GM12891 (cell line): ENCODE measurements around the gene RBM20.
A peak's percentile ranks its signal among the peaks of the same experiment; 100 is the strongest.

Experiments
- DNase-seq: peaks from one replicate; pipeline ENCODE4 v3.0.0; 2011; ENCODE audit warnings: low spot score; ENCODE audit not compliant: insufficient read length
- FAIRE-seq: peaks from 2 replicates; lab custom pipeline; 2011; peaks lifted over from hg19 to GRCh38; lab: Jason Lieb, UNC
- PAX5 ChIP-seq: IDR thresholded peaks from 2 replicates; pipeline ENCODE4 v1.6.1; 2011; ENCODE audit warnings: low read length, moderate library complexity, mild to moderate bottlenecking; ENCODE audit not compliant: insufficient read depth, severe bottlenecking
- POLR2A ChIP-seq: IDR thresholded peaks from 2 replicates; pipeline ENCODE4 v1.6.1; 2011; ENCODE audit warnings: low read depth, low read length, control low read depth
- POLR2AphosphoS5 ChIP-seq: IDR thresholded peaks from 2 replicates; pipeline ENCODE4 v1.6.1; 2011; ENCODE audit warnings: low read depth, low read length, control low read depth
- POU2F2 ChIP-seq: IDR thresholded peaks from 2 replicates; pipeline ENCODE4 v1.6.1; 2011; ENCODE audit warnings: low read depth, mild to moderate bottlenecking, control low read depth, low read length, moderate library complexity
- SPI1 ChIP-seq: IDR thresholded peaks from 2 replicates; pipeline ENCODE4 v1.6.1; 2011; ENCODE audit warnings: low read depth, low read length, control low read depth
- TAF1 ChIP-seq: IDR thresholded peaks from 2 replicates; pipeline ENCODE4 v1.6.1; 2011; ENCODE audit warnings: low read depth, low read length, control low read depth

Gene RBM20

DNA sequence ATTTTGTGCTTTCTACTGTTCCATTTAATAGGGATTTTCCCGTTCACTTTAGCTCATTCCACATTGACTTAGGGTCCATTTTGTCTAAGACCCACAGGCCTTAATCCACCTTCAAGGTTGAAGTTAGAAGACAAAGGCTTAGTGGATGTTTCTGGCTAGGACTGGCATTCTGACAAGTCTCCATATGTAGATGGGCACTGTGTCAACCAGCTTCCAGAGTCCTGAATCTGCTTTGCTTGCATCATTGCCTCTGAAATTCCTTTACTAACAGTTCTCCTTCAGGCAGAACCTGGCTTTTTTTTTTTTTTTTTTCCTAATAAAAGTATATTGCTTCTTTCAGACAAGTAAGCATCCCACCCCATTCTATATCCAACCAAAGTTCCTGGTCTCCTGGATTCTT is 158.0 kb downstream of the RBM20 start:
- FAIRE-seq: peak; percentile 5

GRCh38 chr10:110802551-110803238 is 158.6 kb downstream of the RBM20 start:
- DNase-seq: no peak
- FAIRE-seq: peak; percentile 94

More for the DNA sequence above, 158.0 kb downstream of the RBM20 start:
- TF ChIP-seq POU2F2 (no peak), SPI1 (no peak), TAF1 (no peak), POLR2AphosphoS5 (no peak), PAX5 (no peak), POLR2A (no peak)
- no peak for DNase-seq

GRCh38 chr10:110803239-110803749 is 159.2 kb downstream of the RBM20 start:
- no peak for DNase-seq
- TF ChIP-seq PAX5: no peak
- TF ChIP-seq POU2F2: peak; percentile 63; the same call in 1 of the 2 replicates
- peak; percentile 89 for FAIRE-seq

More at GRCh38 chr10:110802551-110803238, 158.6 kb downstream of the RBM20 start:
- TF ChIP-seq PAX5 (no peak), POLR2A (no peak), POU2F2 (no peak), TAF1 (no peak), POLR2AphosphoS5 (0 out of 2 replicates have a peak, but pooled peaks have one; percentile 23), SPI1 (no peak; the same call in 1 of the 2 replicates)

- DNase-seq (no peak), FAIRE-seq (peak; percentile 89)
- TF ChIP-seq PAX5 (no peak), POU2F2 (0 out of 2 replicates have a peak, but pooled peaks have one; percentile 12)
These were observed 159.7 kb downstream of the RBM20 start for GRCh38 chr10:110803830-110804338.

GRCh38 chr10:110804376-110804775 is 160.2 kb downstream of the RBM20 start:
- FAIRE-seq: no peak

GRCh38 chr10:110805292-110805691 is 161.2 kb downstream of the RBM20 start:
- no peak for DNase-seq
- FAIRE-seq: peak; percentile 71
- TF ChIP-seq POU2F2 (no peak), PAX5 (no peak)

More at GRCh38 chr10:110804376-110804775, 160.2 kb downstream of the RBM20 start:
- no peak for DNase-seq
- TF ChIP-seq PAX5: no peak
- no peak for TF ChIP-seq POLR2AphosphoS5
- TF ChIP-seq POLR2A: no peak
- no peak for TF ChIP-seq SPI1
- TF ChIP-seq POU2F2: no peak
- TF ChIP-seq TAF1: no peak

GRCh38 chr10:110806335-110806734 is 162.2 kb downstream of the RBM20 start:
- TF ChIP-seq POLR2AphosphoS5 (no peak), POLR2A (no peak)
- FAIRE-seq: no peak

GRCh38 chr10:110808123-110808522 is 164.0 kb downstream of the RBM20 start:
- DNase-seq (no peak), FAIRE-seq (no peak)
- TF ChIP-seq TAF1: no peak
- no peak for TF ChIP-seq POU2F2
- TF ChIP-seq POLR2A: no peak
- TF ChIP-seq PAX5: no peak
- TF ChIP-seq SPI1: no peak
- TF ChIP-seq POLR2AphosphoS5: no peak

More at GRCh38 chr10:110806335-110806734, 162.2 kb downstream of the RBM20 start:
- no peak for DNase-seq

DNA sequence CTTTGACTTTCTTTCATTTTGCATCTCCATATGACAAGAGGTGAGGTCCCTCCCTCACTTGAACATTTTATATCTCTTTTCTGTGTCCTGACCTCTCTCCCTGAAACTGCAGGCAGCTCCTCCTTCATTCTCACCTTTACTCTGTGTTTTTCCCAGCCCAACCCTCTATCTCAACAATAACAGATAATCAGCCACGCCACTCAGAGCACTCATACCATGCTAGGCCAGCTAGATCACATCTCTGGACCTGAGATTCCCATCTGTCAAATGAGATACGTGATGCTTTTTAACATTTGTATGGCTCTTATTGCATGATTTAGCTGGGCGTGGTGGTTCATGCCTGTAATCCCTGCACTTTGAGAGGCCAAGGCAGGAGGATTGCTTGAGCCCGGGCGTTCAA is 164.5 kb downstream of the RBM20 start:
- no peak for TF ChIP-seq SPI1
- TF ChIP-seq POLR2AphosphoS5: no peak
- no peak for TF ChIP-seq PAX5
- no peak for TF ChIP-seq TAF1
- TF ChIP-seq POLR2A: no peak
- TF ChIP-seq POU2F2: no peak
- no peak for DNase-seq
- no peak for FAIRE-seq

DNA sequence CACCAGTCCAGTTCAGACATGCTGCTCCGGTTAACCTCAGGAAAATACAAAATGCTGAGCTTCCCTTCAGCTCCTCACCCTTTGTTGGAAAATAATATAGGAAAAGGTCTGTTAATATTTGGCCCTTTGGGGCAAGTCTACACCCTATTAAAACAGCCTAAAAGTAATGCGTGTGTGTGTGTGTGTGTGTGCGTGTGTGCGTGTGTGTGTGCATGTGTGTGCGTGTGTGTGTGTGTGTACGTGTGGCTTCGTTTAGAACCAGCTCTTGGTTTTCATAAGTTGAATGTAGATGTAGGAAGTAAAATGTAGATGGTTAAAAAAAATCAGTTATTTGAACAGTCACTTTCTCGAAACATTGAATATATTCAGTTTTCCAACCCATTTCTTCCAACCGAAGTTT is 166.5 kb downstream of the RBM20 start:
- DNase-seq (no peak), FAIRE-seq (no peak)
- TF ChIP-seq POU2F2 (no peak), SPI1 (no peak), TAF1 (no peak)
